ENCODE measurements around the gene BAD. TPM values are rescaled to one million over a fixed set of nuclear protein-coding genes. Genes with fewer than 3 reads are reported as not detected.

Gene BAD
- total RNA-seq, 1 experiment from 2014 or later = 34.7 TPM

- peak overlapping the region; percentile 60 for H3K27ac Mint-ChIP-seq
- DNase-seq (ENCODE audit: low spot score) (no peak), ATAC-seq (no peak)
- H3K4me3 Mint-ChIP-seq = peak overlapping the region; percentile 85
- peaks cover 8% of the 10 kb centered on the region for H3K36me3 Mint-ChIP-seq
- H3K27me3 Mint-ChIP-seq (ENCODE audit: low read depth) = no peaks in the 10 kb centered on the region
- H3K4me1 Mint-ChIP-seq = peaks cover 50% of the 10 kb centered on the region
- POLR2A ChIA-PET = interaction anchor here (0.6 to 1.9 kb wide), 10 partner anchors 17 to 465 kb away, joined by 3 to 7 read pairs (median 4); partner anchors contain the start of genes ESRRA, NUDT22, STIP1 and TRPT1
- CTCF ChIA-PET = interaction anchor here (0.7 to 2.1 kb wide), 8 partner anchors 20 to 109 kb away, joined by 3 to 11 read pairs (median 5); partner anchors contain the start of genes ESRRA, NUDT22 and TRPT1
- H3K9me3 Mint-ChIP-seq = no peaks in the 10 kb centered on the region
- TF ChIP-seq, protein P1, sequence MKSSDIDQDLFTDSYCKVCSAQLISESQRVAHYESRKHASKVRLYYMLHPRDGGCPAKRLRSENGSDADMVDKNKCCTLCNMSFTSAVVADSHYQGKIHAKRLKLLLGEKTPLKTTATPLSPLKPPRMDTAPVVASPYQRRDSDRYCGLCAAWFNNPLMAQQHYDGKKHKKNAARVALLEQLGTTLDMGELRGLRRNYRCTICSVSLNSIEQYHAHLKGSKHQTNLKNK (CRISPR knock-in tag; IDR thresholded peaks at IDR 0.05) = no peak
- no peak for TF ChIP-seq ZNF317 (CRISPR knock-in tag; IDR thresholded peaks at IDR 0.05; ENCODE audit: borderline replicate concordance, low read depth)
- TF ChIP-seq, protein P2, sequence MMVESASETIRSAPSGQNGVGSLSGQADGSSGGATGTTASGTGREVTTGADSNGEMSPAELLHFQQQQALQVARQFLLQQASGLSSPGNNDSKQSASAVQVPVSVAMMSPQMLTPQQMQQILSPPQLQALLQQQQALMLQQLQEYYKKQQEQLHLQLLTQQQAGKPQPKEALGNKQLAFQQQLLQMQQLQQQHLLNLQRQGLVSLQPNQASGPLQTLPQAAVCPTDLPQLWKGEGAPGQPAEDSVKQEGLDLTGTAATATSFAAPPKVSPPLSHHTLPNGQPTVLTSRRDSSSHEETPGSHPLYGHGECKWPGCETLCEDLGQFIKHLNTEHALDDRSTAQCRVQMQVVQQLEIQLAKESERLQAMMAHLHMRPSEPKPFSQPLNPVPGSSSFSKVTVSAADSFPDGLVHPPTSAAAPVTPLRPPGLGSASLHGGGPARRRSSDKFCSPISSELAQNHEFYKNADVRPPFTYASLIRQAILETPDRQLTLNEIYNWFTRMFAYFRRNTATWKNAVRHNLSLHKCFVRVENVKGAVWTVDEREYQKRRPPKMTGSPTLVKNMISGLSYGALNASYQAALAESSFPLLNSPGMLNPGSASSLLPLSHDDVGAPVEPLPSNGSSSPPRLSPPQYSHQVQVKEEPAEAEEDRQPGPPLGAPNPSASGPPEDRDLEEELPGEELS (CRISPR knock-in tag; IDR thresholded peaks at IDR 0.05) = 0 out of 2 replicates have a peak, but pooled peaks have one; percentile 25
- TF ChIP-seq ZNF416 (CRISPR knock-in tag; IDR thresholded peaks at IDR 0.05) = no peak
- TF ChIP-seq ZBTB43 (CRISPR knock-in tag; IDR thresholded peaks at IDR 0.05) = no peak
- TF ChIP-seq GTF2I (CRISPR knock-in tag; conservative IDR thresholded peaks at IDR 0.05) = 0 out of 2 replicates have a peak, but pooled peaks have one; percentile 40
- no peak for TF ChIP-seq PREB (CRISPR knock-in tag; IDR thresholded peaks at IDR 0.05; ENCODE audit: borderline replicate concordance)
- no peak for TF ChIP-seq ZBTB21 (CRISPR knock-in tag; IDR thresholded peaks at IDR 0.05; ENCODE audit: borderline replicate concordance)
- TF ChIP-seq, protein P3, sequence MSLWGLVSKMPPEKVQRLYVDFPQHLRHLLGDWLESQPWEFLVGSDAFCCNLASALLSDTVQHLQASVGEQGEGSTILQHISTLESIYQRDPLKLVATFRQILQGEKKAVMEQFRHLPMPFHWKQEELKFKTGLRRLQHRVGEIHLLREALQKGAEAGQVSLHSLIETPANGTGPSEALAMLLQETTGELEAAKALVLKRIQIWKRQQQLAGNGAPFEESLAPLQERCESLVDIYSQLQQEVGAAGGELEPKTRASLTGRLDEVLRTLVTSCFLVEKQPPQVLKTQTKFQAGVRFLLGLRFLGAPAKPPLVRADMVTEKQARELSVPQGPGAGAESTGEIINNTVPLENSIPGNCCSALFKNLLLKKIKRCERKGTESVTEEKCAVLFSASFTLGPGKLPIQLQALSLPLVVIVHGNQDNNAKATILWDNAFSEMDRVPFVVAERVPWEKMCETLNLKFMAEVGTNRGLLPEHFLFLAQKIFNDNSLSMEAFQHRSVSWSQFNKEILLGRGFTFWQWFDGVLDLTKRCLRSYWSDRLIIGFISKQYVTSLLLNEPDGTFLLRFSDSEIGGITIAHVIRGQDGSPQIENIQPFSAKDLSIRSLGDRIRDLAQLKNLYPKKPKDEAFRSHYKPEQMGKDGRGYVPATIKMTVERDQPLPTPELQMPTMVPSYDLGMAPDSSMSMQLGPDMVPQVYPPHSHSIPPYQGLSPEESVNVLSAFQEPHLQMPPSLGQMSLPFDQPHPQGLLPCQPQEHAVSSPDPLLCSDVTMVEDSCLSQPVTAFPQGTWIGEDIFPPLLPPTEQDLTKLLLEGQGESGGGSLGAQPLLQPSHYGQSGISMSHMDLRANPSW (CRISPR knock-in tag; conservative IDR thresholded peaks at IDR 0.05; ENCODE audit: low read depth) = no peak
- TF ChIP-seq, protein P4, sequence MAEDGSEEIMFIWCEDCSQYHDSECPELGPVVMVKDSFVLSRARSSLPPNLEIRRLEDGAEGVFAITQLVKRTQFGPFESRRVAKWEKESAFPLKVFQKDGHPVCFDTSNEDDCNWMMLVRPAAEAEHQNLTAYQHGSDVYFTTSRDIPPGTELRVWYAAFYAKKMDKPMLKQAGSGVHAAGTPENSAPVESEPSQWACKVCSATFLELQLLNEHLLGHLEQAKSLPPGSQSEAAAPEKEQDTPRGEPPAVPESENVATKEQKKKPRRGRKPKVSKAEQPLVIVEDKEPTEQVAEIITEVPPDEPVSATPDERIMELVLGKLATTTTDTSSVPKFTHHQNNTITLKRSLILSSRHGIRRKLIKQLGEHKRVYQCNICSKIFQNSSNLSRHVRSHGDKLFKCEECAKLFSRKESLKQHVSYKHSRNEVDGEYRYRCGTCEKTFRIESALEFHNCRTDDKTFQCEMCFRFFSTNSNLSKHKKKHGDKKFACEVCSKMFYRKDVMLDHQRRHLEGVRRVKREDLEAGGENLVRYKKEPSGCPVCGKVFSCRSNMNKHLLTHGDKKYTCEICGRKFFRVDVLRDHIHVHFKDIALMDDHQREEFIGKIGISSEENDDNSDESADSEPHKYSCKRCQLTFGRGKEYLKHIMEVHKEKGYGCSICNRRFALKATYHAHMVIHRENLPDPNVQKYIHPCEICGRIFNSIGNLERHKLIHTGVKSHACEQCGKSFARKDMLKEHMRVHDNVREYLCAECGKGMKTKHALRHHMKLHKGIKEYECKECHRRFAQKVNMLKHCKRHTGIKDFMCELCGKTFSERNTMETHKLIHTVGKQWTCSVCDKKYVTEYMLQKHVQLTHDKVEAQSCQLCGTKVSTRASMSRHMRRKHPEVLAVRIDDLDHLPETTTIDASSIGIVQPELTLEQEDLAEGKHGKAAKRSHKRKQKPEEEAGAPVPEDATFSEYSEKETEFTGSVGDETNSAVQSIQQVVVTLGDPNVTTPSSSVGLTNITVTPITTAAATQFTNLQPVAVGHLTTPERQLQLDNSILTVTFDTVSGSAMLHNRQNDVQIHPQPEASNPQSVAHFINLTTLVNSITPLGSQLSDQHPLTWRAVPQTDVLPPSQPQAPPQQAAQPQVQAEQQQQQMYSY (CRISPR knock-in tag; IDR thresholded peaks at IDR 0.05) = no peak
- TF ChIP-seq, protein P5, sequence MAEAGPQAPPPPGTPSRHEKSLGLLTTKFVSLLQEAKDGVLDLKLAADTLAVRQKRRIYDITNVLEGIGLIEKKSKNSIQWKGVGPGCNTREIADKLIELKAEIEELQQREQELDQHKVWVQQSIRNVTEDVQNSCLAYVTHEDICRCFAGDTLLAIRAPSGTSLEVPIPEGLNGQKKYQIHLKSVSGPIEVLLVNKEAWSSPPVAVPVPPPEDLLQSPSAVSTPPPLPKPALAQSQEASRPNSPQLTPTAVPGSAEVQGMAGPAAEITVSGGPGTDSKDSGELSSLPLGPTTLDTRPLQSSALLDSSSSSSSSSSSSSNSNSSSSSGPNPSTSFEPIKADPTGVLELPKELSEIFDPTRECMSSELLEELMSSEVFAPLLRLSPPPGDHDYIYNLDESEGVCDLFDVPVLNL (CRISPR knock-in tag; IDR thresholded peaks at IDR 0.05; ENCODE audit: borderline replicate concordance, low read depth) = no peak
- no peak for TF ChIP-seq TCF7 (CRISPR knock-in tag; IDR thresholded peaks at IDR 0.05; ENCODE audit: low read depth)
- 0 out of 2 replicates have a peak, but pooled peaks have one; percentile 1 for TF ChIP-seq ESRRA (CRISPR knock-in tag; IDR thresholded peaks at IDR 0.05; ENCODE audit: borderline replicate concordance)
- no peak for TF ChIP-seq CREM (CRISPR knock-in tag; IDR thresholded peaks at IDR 0.05)
- no peak for TF ChIP-seq ZNF138 (CRISPR knock-in tag; conservative IDR thresholded peaks at IDR 0.05)
- TF ChIP-seq ATF2 (CRISPR knock-in tag; IDR thresholded peaks at IDR 0.05; ENCODE audit: borderline replicate concordance, low read depth) = no peak
- TF ChIP-seq TP53 (CRISPR knock-in tag; IDR thresholded peaks at IDR 0.05) = no peak
- TF ChIP-seq FOXP1 (CRISPR knock-in tag; IDR thresholded peaks at IDR 0.05; ENCODE audit: borderline replicate concordance) = peak; percentile 36; the same call in 1 of the 2 replicates
- no peak for TF ChIP-seq CREB1 (CRISPR knock-in tag; IDR thresholded peaks at IDR 0.05)
These were observed 38.5 kb downstream of the BAD start for GRCh38 chr11:64245797-64246620.
